SK-N-SH treated with all-trans-retinoic acid at 6 μM for 48 hours (cell line): ENCODE results near the gene LIG1.
A peak's percentile ranks its signal among the peaks of the same experiment; 100 is the strongest.

Experiments
- ATAC-seq: fragments of 200-7000 bp; cut with Tn5 transposase; 3 replicates; pipeline ENCODE4 v1.9.1; 2020; ENCODE audit warnings: mild to moderate bottlenecking, moderate library complexity
- ARNTL ChIP-seq: fragments of 450-650 bp; formaldehyde crosslinking; IDR thresholded peaks from 2 replicates; pipeline ENCODE4 v1.5.0; 2020; ENCODE audit warnings: low read depth, mild to moderate bottlenecking, moderate library complexity, borderline replicate concordance
- BACH2 ChIP-seq: fragments of 250-450 bp; sonication (Bioruptor Pico); IDR thresholded peaks from 2 replicates; pipeline ENCODE4 v1.9.0; 2021; ENCODE audit warnings: mild to moderate bottlenecking, borderline replicate concordance
- CSDC2 ChIP-seq: fragments of 250-450 bp; sonication (Bioruptor Pico); IDR thresholded peaks from 2 replicates; pipeline ENCODE4 v1.5.0; 2020; ENCODE audit warnings: mild to moderate bottlenecking, moderate library complexity
- ESRRG ChIP-seq: fragments of 250-450 bp; sonication (Bioruptor Pico); IDR thresholded peaks from 2 replicates; pipeline ENCODE4 v1.6.1; 2021; ENCODE audit warnings: mild to moderate bottlenecking
- GLIS3 ChIP-seq: fragments of 250-450 bp; sonication (Bioruptor Pico); IDR thresholded peaks from 2 replicates; pipeline ENCODE4 v1.5.0; 2020; ENCODE audit warnings: mild to moderate bottlenecking, moderate library complexity
- ISL1 ChIP-seq: fragments of 250-450 bp; sonication (Bioruptor Pico); IDR thresholded peaks from 2 replicates; pipeline ENCODE4 v2.1.2; 2022; ENCODE audit warnings: mild to moderate bottlenecking, moderate library complexity
- OSR1 ChIP-seq: fragments of 250-450 bp; sonication (Bioruptor Pico); IDR thresholded peaks from 2 replicates; pipeline ENCODE4 v1.8.0; 2022; ENCODE audit warnings: moderate library complexity, mild to moderate bottlenecking, inconsistent platforms
- PATZ1 ChIP-seq: fragments of 250-450 bp; sonication (Bioruptor Pico); IDR thresholded peaks from 2 replicates; pipeline ENCODE4 v1.8.0; 2020; ENCODE audit warnings: mild to moderate bottlenecking, moderate library complexity, borderline replicate concordance
- PPARA ChIP-seq: fragments of 250-450 bp; sonication (Bioruptor Pico); IDR thresholded peaks from 2 replicates; pipeline ENCODE4 v1.5.0; 2020; ENCODE audit warnings: mild to moderate bottlenecking, borderline replicate concordance
- RARB ChIP-seq: fragments of 250-450 bp; sonication (Bioruptor Pico); IDR thresholded peaks from 2 replicates; pipeline ENCODE4 v1.8.0; 2021; ENCODE audit warnings: mild to moderate bottlenecking, moderate library complexity
- SNAI2 ChIP-seq: fragments of 250-450 bp; sonication (Bioruptor Pico); IDR thresholded peaks from 2 replicates; pipeline ENCODE4 v1.5.0; 2020; ENCODE audit warnings: mild to moderate bottlenecking, moderate library complexity
- TCF4 ChIP-seq: fragments of 250-450 bp; sonication (Bioruptor Pico); IDR thresholded peaks from 2 replicates; pipeline ENCODE4 v1.8.0; 2021; ENCODE audit warnings: mild to moderate bottlenecking, moderate library complexity, borderline replicate concordance
- TOX ChIP-seq: fragments of 250-450 bp; sonication (Bioruptor Pico); IDR thresholded peaks from 2 replicates; pipeline ENCODE4 v1.8.0; 2021; ENCODE audit warnings: mild to moderate bottlenecking, moderate library complexity, borderline replicate concordance
- ZC3H10 ChIP-seq: fragments of 250-450 bp; sonication (Bioruptor Pico); IDR thresholded peaks from 2 replicates; pipeline ENCODE4 v1.5.1; 2021; ENCODE audit warnings: mild to moderate bottlenecking, moderate library complexity
- ZNF565 ChIP-seq: fragments of 450-650 bp; formaldehyde crosslinking; conservative IDR thresholded peaks from 2 replicates; pipeline ENCODE4 v1.5.0; 2020; ENCODE audit warnings: low read depth, mild to moderate bottlenecking, moderate library complexity
- ZNF70 ChIP-seq: fragments of 450-650 bp; formaldehyde crosslinking; IDR thresholded peaks from 2 replicates; pipeline ENCODE4 v1.5.0; 2020; ENCODE audit warnings: mild to moderate bottlenecking, moderate library complexity
- ZNF8 ChIP-seq: fragments of 450-650 bp; formaldehyde crosslinking; IDR thresholded peaks from 2 replicates; pipeline ENCODE4 v1.5.0; 2020; ENCODE audit warnings: mild to moderate bottlenecking, moderate library complexity
- TF ChIP-seq, protein P1 (sequence below): fragments of 250-450 bp; sonication (Bioruptor Pico); IDR thresholded peaks from 2 replicates; pipeline ENCODE4 v1.5.1; 2021; ENCODE audit warnings: mild to moderate bottlenecking, moderate library complexity
- TF ChIP-seq, protein P2 (sequence below): fragments of 250-450 bp; sonication (Bioruptor Pico); IDR thresholded peaks from 2 replicates; pipeline ENCODE4 v1.8.0; 2021; ENCODE audit warnings: low read depth, mild to moderate bottlenecking, moderate library complexity, borderline replicate concordance

LIG1 gene

DNA sequence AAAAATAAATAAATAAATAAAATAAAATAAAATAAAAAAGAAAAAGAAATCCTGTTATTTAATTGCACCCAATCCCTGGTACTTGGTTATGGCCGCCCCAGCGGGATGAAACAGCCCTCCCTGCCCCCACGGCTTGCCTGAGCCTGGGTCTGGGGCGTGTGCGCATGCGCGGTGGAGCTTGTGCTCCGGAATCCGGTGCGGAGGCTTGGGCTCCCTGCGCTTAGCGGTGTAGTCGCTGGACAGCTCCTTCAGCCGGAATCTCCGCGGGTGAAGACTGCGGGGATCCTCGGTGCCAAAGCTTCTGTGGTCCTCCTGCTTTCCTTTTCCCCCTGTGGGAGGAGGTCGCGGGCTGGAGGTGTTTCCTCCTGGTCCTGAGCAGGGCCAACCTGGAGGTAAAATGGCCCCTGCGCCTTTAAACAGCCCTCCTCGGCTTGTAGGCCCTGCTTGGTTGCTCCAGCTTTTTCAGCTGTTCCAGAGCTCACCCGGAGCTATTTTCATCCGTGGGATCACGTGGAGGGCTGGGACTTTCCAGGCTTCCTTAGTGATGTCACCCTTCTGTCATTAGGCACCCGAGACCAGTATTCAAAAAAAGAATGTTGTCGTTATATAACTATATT, 59.7 kb downstream of the LIG1 start, which contains the start of gene PLA2G4C:
Gene PLA2G4C (minus strand): TSS at position 468 of the 617 bp plus-strand sequence. CDS start 4,288 bp downstream, outside the sequence.
- TF ChIP-seq ZNF70 (CRISPR knock-in tag) (no peak), ESRRG (0 out of 2 replicates have a peak, but pooled peaks have one; percentile 15)
- peak; percentile 77 for ATAC-seq

- ATAC-seq: no peak
- TF ChIP-seq, protein P1, sequence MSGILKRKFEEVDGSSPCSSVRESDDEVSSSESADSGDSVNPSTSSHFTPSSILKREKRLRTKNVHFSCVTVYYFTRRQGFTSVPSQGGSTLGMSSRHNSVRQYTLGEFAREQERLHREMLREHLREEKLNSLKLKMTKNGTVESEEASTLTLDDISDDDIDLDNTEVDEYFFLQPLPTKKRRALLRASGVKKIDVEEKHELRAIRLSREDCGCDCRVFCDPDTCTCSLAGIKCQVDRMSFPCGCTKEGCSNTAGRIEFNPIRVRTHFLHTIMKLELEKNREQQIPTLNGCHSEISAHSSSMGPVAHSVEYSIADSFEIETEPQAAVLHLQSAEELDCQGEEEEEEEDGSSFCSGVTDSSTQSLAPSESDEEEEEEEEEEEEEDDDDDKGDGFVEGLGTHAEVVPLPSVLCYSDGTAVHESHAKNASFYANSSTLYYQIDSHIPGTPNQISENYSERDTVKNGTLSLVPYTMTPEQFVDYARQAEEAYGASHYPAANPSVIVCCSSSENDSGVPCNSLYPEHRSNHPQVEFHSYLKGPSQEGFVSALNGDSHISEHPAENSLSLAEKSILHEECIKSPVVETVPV: no peak
These were observed 61.0 kb downstream of the LIG1 start for GRCh38 chr19:48108997-48109782.

GRCh38 chr19:48103922-48104321, 66.2 kb downstream of the LIG1 start:
- ATAC-seq: no peak
- TF ChIP-seq TOX (CRISPR knock-in tag) (no peak), CSDC2 (CRISPR knock-in tag) (no peak), ZNF8 (CRISPR knock-in tag) (no peak), GLIS3 (CRISPR knock-in tag) (no peak), ARNTL (CRISPR knock-in tag) (no peak), RARB (no peak), PATZ1 (CRISPR knock-in tag) (no peak), ZNF565 (no peak), BACH2 (CRISPR knock-in tag) (no peak), OSR1 (CRISPR knock-in tag) (no peak), TCF4 (CRISPR knock-in tag) (no peak)
- TF ChIP-seq, protein P2, sequence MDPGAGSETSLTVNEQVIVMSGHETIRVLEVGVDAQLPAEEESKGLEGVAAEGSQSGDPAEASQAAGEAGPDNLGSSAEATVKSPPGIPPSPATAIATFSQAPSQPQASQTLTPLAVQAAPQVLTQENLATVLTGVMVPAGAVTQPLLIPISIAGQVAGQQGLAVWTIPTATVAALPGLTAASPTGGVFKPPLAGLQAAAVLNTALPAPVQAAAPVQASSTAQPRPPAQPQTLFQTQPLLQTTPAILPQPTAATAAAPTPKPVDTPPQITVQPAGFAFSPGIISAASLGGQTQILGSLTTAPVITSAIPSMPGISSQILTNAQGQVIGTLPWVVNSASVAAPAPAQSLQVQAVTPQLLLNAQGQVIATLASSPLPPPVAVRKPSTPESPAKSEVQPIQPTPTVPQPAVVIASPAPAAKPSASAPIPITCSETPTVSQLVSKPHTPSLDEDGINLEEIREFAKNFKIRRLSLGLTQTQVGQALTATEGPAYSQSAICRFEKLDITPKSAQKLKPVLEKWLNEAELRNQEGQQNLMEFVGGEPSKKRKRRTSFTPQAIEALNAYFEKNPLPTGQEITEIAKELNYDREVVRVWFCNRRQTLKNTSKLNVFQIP (CRISPR knock-in tag): no peak

DNA sequence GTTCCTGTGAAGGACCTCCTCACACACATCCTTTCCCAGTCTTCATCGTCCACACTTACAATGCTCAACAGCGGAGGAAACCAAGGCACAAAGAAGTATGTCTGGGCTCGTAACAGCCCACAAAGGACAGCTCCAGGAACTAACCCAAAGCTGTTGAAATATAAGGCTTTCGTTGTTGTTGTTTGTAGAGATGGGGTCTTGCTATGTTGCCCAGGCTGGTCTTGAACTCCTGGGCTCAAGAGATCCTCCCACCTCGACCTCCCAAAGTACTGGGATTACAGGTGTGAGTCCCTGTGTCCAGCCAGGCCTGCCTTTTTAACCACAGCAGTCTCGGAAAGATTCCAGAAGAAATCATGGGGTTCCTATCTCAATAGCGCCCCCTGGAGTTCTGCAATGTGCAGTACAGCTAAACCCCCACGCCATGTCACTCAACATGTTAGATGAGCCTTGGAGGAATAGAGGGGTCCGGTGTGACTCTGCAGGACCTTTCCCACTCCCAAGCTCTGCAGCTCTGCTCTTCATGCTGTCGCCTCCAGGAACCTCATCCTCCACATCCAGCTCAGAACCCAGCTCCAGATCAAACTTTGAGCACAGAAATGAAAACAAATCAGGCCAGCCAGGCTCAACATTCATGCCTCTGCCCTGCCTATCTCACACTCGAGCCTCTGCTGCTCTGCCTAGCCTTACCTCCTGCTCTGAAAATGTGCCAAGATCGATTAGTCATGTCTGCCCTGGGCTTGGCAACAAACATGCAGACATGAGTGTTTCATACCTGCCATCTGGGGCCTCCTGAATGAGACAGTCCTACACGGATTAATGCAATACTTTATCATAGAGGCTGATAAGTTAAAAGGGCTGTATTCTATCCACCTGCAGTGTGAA, 67.0 kb downstream of the LIG1 start:
- ATAC-seq: peak; percentile 46
- TF ChIP-seq ZC3H10 (CRISPR knock-in tag) (no peak), GLIS3 (CRISPR knock-in tag) (no peak), TOX (CRISPR knock-in tag) (no peak), PATZ1 (CRISPR knock-in tag) (no peak), ZNF565 (no peak), TCF4 (CRISPR knock-in tag) (no peak), RARB (no peak), PPARA (no peak), SNAI2 (no peak), ZNF70 (CRISPR knock-in tag) (no peak), ISL1 (CRISPR knock-in tag) (no peak)
- TF ChIP-seq, protein P1: no peak
- TF ChIP-seq, all 23 proteins: peak for 0
